Stimulated activated CD8-positive, alpha-beta memory T cell treated with anti-CD3 and anti-CD28 coated beads, Interleukin-2, amount 100 ng/mL, for 48 hours (primary cell): ENCODE results near the gene MATN1.

Experiments
- DNase-seq, 2 donors: peaks; one replicate each; pipeline ENCODE4 v3.0.0-alpha.2; 2020; ENCODE audit warnings: low read depth in 2 of 2

Gene MATN1

GRCh38 chr1:30745156-30745833 lies 21.9 kb upstream of the MATN1 start:
- no peak for DNase-seq

GRCh38 chr1:30744060-30744756 lies 20.8 kb upstream of the MATN1 start:
- no peak for DNase-seq

GRCh38 chr1:30743584-30744059 lies 20.2 kb upstream of the MATN1 start:
- DNase-seq, result no peak

GRCh38 chr1:30742963-30743559 lies 19.7 kb upstream of the MATN1 start:
- no peak for DNase-seq

- DNase-seq, result no peak
Measured at GRCh38 chr1:30742300-30742962, 19.0 kb upstream of the MATN1 start.

GRCh38 chr1:30741239-30741894 lies 18.0 kb upstream of the MATN1 start:
- no peak for DNase-seq

GRCh38 chr1:30740251-30741238 lies 17.2 kb upstream of the MATN1 start:
- no peak for DNase-seq

GRCh38 chr1:30739601-30740000 lies 16.2 kb upstream of the MATN1 start:
- DNase-seq, result no peak

- DNase-seq, result no peak
Measured at GRCh38 chr1:30738715-30739559, 15.6 kb upstream of the MATN1 start.

GRCh38 chr1:30738040-30738714 lies 14.8 kb upstream of the MATN1 start:
- DNase-seq, result no peak

- no peak for DNase-seq
Measured at GRCh38 chr1:30737357-30738039, 14.1 kb upstream of the MATN1 start.

- no peak for DNase-seq
Measured at GRCh38 chr1:30735668-30736498, 12.5 kb upstream of the MATN1 start.

GRCh38 chr1:30735124-30735523 lies 11.7 kb upstream of the MATN1 start:
- DNase-seq, result no peak

GRCh38 chr1:30734580-30734979 lies 11.2 kb upstream of the MATN1 start:
- DNase-seq, result no peak

- no peak for DNase-seq
Measured at GRCh38 chr1:30734106-30734505, 10.7 kb upstream of the MATN1 start.

- DNase-seq, result no peak
Measured at GRCh38 chr1:30733493-30733892, 10.1 kb upstream of the MATN1 start.

GRCh38 chr1:30732277-30732996 lies 9.1 kb upstream of the MATN1 start:
- no peak for DNase-seq
